ENCODE results near the gene FANCC. TPM values are rescaled to one million over a fixed set of nuclear protein-coding genes. Genes with fewer than 3 reads are reported as not detected.

The FANCC gene
- total and polyA plus RNA-seq, 2 experiments from 2014 or later: 13.1 to 15.6 TPM

DNA sequence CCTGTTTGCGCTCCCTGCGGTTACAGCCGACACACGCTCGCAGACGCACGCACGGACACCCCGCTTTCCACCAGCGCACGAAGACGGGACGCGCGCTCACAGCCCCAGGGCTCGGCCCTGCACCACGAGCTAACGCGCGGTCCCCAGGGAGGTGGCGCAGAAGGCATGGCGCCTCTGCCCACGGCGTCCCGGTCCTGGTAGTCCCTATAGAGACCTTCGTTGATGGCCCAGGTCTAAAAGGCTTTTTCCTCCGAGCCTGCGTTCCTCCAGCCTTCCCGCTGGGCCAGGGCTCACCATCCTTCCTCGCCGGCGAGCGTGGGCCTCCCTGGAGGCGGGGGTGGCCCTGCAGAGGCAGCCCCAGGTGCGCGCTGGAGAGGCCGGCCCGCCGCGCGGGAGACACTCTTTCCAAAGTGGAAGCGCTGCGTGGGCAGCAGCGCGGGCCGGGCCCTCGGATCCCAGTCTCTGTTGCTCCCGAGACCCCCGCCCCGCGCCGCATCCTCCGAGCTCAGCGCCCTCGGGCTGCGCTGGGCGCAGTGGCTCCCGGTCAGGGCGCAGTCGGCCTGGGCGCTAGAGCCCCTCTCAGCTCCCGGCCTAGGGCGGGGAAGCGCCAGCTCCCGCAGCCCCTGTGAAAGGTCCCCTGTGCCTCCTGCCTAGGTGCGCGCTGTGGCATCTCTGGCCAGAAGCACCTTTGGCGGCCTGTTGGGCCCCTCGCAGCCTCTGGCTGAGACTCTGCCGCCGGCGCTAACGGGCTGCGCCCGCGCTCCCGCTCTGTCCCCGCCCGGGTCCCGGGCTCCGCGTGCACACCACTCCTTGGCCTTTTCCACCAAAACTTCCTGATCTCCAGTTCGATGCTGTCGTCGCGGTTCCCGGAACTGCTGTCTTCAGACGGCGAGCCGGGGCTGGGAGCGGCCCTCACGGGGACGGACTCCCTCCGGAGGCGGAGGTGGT is 31.9 kb upstream of the FANCC start:
- peak overlapping the region; percentile 98 for H3K4me2 ChIP-seq
- WGBS (ENCODE audit: low lambda C conversion rate, missing lambda C conversion rate): 7% methylated on average over 93 of the region's 95 CpGs
- peak overlapping the region; percentile 49 for H3K4me3 ChIP-seq
- H3K79me2 ChIP-seq: no peaks in the 10 kb centered on the region
- H3K9me3 ChIP-seq (ENCODE audit: low read depth): no peaks in the 10 kb centered on the region
- DNase-seq (ENCODE audit: low spot score): peak; percentile 23
- H3K4me1 ChIP-seq (ENCODE audit: insufficient read depth): peaks cover 10% of the 10 kb centered on the region
- H3K9me2 ChIP-seq (replicated peaks; ENCODE audit: insufficient read depth): no peaks in the 10 kb centered on the region
- H3K27ac ChIP-seq: no peak overlapping the region
- no peaks in the 10 kb centered on the region for H4K20me1 ChIP-seq (ENCODE audit: insufficient read depth, poor library complexity, severe bottlenecking)
- TF ChIP-seq EZH2phosphoT487 (IDR thresholded peaks at IDR 0.05; ENCODE audit: low read depth, severe bottlenecking, unreplicated experiment) (no peak), EZH2 (IDR thresholded peaks at IDR 0.05; ENCODE audit: borderline replicate concordance) (peak; percentile 43)
- TF ChIP-seq, protein P1, sequence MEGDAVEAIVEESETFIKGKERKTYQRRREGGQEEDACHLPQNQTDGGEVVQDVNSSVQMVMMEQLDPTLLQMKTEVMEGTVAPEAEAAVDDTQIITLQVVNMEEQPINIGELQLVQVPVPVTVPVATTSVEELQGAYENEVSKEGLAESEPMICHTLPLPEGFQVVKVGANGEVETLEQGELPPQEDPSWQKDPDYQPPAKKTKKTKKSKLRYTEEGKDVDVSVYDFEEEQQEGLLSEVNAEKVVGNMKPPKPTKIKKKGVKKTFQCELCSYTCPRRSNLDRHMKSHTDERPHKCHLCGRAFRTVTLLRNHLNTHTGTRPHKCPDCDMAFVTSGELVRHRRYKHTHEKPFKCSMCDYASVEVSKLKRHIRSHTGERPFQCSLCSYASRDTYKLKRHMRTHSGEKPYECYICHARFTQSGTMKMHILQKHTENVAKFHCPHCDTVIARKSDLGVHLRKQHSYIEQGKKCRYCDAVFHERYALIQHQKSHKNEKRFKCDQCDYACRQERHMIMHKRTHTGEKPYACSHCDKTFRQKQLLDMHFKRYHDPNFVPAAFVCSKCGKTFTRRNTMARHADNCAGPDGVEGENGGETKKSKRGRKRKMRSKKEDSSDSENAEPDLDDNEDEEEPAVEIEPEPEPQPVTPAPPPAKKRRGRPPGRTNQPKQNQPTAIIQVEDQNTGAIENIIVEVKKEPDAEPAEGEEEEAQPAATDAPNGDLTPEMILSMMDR (IDR thresholded peaks at IDR 0.05; ENCODE audit: poor library complexity): no peak
- no peaks in the 10 kb centered on the region for H3K36me3 ChIP-seq (replicated peaks; ENCODE audit: insufficient read depth, low read depth)
- H2AFZ ChIP-seq: peak overlapping the region; percentile 81
- H3K27me3 ChIP-seq: peaks cover 28% of the 10 kb centered on the region

DNA sequence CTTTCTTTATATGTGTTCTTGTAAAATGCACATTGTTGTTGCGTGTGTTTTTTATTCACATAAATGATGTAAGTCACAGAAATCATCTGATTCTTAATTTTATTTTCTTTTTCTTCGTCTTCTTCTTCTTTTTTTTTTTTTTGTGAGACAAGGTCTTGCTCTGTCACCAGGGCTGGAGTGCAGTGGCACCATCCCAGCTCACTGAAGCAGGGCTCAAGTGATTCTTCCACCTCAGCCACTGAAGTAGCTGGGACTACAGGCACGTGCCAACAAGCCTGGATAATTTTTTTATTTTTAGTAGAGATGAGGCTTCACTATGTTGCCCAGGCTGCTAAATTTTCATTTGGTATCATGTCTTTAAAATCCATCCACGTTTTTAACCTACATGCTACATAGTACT is 28.5 kb upstream of the FANCC start:
- Histone ChIP-seq H2AFZ (no peak overlapping the region), H3K9me2 (replicated peaks; ENCODE audit: insufficient read depth) (no peaks in the 10 kb centered on the region), H3K4me2 (no peak overlapping the region), H3K9me3 (ENCODE audit: low read depth) (no peaks in the 10 kb centered on the region), H3K27ac (no peak overlapping the region), H3K36me3 (replicated peaks; ENCODE audit: insufficient read depth, low read depth) (no peaks in the 10 kb centered on the region), H3K27me3 (peaks cover 28% of the 10 kb centered on the region), H4K20me1 (ENCODE audit: insufficient read depth, poor library complexity, severe bottlenecking) (no peaks in the 10 kb centered on the region), H3K4me1 (ENCODE audit: insufficient read depth) (peaks cover 10% of the 10 kb centered on the region), H3K79me2 (no peaks in the 10 kb centered on the region), H3K4me3 (no peak overlapping the region)
- no peak for DNase-seq (ENCODE audit: low spot score)
- WGBS (ENCODE audit: low lambda C conversion rate, missing lambda C conversion rate): 84% methylated on average over 4 of the region's 4 CpGs
- TF ChIP-seq EZH2 (IDR thresholded peaks at IDR 0.05; ENCODE audit: borderline replicate concordance) (no peak), EZH2phosphoT487 (IDR thresholded peaks at IDR 0.05; ENCODE audit: low read depth, severe bottlenecking, unreplicated experiment) (no peak)
- TF ChIP-seq, protein P1 (IDR thresholded peaks at IDR 0.05; ENCODE audit: poor library complexity): no peak

DNA sequence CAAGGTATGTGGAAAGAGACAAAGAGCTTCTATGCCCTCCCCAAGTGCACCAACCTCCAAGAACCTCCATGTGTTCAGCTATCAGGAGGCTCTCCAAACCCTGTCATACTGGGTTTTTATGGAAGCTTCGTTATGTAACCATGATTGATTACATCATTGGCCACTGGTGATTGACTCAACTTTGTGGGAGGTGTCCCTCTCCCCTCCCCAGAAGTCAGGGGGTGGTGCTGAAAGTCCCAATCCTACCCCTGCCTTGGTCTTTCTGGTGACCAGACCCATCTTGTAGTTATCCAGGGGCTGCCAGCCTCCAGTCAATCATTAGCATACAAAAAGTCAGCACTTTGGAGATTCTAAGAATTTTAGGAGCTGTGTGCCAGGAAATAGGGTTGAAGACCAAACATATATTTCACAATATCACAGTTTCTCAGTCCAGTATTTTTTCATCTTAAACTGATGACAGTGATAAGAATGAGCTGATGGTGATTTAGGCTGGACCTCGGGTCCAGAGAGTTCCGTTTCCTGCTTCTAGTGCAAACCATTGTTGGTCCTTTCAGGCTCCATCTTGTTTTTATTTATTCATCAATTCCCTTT is 27.3 kb upstream of the FANCC start:
- H3K9me2 ChIP-seq (replicated peaks; ENCODE audit: insufficient read depth): no peaks in the 10 kb centered on the region
- no peaks in the 10 kb centered on the region for H3K36me3 ChIP-seq (replicated peaks; ENCODE audit: insufficient read depth, low read depth)
- no peak overlapping the region for H3K27ac ChIP-seq
- H3K79me2 ChIP-seq: no peaks in the 10 kb centered on the region
- no peaks in the 10 kb centered on the region for H4K20me1 ChIP-seq (ENCODE audit: insufficient read depth, poor library complexity, severe bottlenecking)
- H3K4me2 ChIP-seq: no peak overlapping the region
- H3K4me3 ChIP-seq: no peak overlapping the region
- peaks cover 10% of the 10 kb centered on the region for H3K4me1 ChIP-seq (ENCODE audit: insufficient read depth)
- H3K9me3 ChIP-seq (ENCODE audit: low read depth): no peaks in the 10 kb centered on the region
- peaks cover 21% of the 10 kb centered on the region for H3K27me3 ChIP-seq
- DNase-seq (ENCODE audit: low spot score): no peak
- WGBS (ENCODE audit: low lambda C conversion rate, missing lambda C conversion rate): 84% methylated on average over 3 of the region's 3 CpGs
- H2AFZ ChIP-seq: no peak overlapping the region
- TF ChIP-seq EZH2 (IDR thresholded peaks at IDR 0.05; ENCODE audit: borderline replicate concordance): no peak
- TF ChIP-seq EZH2phosphoT487 (IDR thresholded peaks at IDR 0.05; ENCODE audit: low read depth, severe bottlenecking, unreplicated experiment): no peak
